Right lung (tissue), 5 donors: ENCODE data around the gene ZFP69. TPM values are rescaled to one million over a fixed set of nuclear protein-coding genes. Genes with fewer than 3 reads are reported as not detected.

Source experiments
- DNase-seq, 2 donors: peaks; one replicate each; pipeline ENCODE4 v3.0.0-alpha.2; 2013
- polyA plus RNA-seq, 5 donors: library from polyadenylated mRNA; unstranded; fragments of 120-200 nt; gene quantifications; one replicate each; pipeline versions ENCODE4 v1.2.1 to v1.2.3, GENCODE V29; 2013; ENCODE audit warnings: inconsistent platforms in 1 of 5, low replicate concordance in 1 of 5; ENCODE audit not compliant: insufficient read length in 5 of 5, insufficient read depth in 1 of 5

The ZFP69 gene
- polyA plus RNA-seq, 5 donors = 7.4 to 11.7 (median 9.1) TPM

- DNase-seq = no peak
Observed at GRCh38 chr1:40507973-40508372, 30.9 kb downstream of the ZFP69 start.

GRCh38 chr1:40508375-40509341, 31.6 kb downstream of the ZFP69 start, which contains the start of gene EXO5:
Gene EXO5, plus strand, starts transcription at chr1:40508767. Its CDS starts 5,778 bp downstream, at chr1:40514545.
- DNase-seq = peak; percentile 60 to 65

DNA sequence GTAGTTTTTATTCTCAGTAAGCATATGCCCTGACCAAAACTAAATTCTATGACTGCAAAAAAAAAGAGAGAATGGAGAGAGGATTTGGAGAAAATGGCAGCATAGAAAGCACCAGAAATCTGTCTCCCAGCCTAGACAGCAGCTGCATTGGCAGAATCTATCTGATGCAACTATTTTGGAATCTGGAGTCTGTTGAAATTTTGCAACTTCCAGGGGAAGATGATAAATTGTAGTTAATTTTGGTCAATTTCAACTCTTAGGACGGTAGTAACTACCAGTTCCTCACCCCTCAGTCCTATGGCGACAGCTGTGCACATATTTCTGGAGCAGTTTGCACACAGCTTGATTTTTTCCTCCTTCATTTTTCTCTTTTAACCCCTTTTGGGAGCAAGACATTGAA, 42.4 kb downstream of the ZFP69 start:
- no peak for DNase-seq

DNA sequence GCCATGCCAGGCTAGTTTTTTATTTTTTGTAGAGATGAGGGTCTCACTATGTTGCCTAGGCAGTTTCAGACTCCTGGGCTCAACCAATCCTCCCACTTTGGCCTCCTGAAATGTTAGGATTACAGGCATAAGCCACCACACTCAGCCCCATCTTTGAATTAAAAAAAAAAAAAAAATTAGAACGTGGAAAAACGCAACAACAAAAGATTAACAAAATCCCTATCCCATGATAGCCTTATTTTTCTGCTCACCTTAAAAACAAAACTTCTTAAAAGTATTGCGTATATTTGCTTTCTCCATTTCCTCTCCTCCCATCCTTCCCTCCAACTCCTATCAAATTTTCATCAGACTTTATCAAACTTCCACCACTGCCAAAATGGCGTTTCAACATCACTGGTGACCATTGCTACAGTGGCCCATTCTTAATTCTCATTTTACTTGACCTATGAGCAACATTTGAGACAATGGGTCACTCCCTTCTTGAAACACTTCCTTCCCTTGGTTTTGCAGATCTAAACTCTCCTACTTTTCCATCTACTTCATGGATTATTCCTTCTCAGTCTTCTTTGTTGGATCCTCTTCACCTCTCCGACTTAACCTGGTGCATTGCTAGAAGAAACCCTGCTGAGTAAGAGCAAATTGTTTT, 53.8 kb downstream of the ZFP69 start:
- no peak for DNase-seq

DNA sequence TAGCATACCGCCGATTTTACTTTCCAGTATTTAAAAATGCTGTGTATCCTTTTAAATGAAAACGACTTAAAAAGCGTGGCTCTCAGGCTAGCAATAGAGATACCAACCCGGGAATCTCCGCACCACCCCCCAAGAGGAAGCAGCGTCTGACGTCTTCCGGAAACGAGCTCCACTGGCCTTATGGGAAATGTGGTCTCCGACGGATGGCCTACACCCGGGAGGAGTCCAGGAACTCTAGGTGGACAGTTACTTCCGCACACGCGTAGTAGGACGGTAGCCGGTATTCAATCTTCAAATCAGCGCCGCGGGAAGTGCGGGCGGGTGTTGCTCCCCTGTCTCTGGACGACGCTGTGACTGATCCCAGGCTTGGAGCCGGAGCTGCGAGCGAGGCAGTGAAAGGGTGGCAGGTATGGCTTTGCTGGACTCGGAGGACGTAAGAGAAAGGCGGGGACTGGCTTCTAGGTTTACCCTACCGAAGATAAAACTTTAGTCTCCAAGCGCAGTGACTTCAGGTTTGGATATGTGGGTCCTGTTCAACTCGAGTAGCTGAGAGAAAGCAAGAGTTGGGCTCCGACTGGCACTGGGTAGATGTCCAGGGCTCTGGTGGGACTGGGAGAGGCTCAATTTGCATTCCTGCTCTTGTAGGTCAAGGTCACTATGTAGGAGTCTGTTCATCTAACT, 54.4 kb downstream of the ZFP69 start, which contains the start of gene ZNF684:
ZNF684 (plus strand) TSS at position 257 of the 681 bp plus-strand sequence. CDS start 1,530 bp downstream, outside the sequence.
- DNase-seq = peak; percentile 88 to 90

- DNase-seq = no peak
Observed at GRCh38 chr1:40532062-40532389, 54.9 kb downstream of the ZFP69 start.

DNA sequence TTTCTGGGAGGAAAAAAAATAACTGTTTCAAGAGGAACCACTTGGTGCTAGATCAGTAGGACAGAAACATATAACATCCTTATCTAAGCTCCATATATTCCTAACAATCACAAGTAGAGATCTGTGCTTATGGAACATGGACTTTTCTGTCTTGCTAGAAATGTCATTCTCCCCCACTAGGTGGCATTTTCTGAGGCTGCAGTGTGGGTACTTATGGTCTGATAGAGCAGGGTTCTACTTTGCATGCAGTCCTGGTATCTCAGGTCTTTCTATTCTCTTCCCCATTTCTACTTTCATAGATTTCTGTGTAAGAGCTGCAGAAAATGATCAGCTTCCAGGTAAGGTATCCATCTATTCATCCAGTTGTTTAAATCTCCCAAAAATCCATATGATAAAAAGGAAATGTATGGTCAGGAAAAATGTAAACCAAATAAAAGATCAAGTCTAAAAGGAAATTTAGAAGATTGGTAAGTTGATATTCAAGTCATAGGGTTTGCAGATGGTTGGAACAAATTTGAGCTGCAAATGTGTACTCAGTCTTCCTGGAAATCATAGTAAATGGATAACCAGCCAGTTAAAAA, 55.8 kb downstream of the ZFP69 start:
- peak in 1 of 2 donors; percentile 17 for DNase-seq

DNA sequence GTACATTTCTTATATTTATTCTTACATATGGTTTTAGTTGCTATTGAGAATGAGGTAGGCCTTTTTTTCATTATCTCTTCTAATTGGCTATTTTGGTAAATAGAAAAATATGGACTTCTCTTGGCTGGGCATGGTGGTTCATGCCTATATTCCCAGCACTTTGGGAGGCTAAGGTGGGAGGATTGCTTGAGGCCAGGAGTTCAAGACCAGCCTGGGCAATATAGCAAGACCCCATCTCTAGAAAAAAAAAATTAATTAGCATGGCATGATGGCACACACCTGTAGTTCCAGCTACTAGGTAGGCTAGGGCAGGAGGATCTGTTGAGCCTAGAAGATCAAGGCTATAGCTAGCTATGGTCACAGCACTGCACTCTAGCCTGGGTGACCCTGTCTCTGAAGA, 57.5 kb downstream of the ZFP69 start:
- DNase-seq = no peak

GRCh38 chr1:40535732-40536131, 58.6 kb downstream of the ZFP69 start:
- DNase-seq = no peak

DNA sequence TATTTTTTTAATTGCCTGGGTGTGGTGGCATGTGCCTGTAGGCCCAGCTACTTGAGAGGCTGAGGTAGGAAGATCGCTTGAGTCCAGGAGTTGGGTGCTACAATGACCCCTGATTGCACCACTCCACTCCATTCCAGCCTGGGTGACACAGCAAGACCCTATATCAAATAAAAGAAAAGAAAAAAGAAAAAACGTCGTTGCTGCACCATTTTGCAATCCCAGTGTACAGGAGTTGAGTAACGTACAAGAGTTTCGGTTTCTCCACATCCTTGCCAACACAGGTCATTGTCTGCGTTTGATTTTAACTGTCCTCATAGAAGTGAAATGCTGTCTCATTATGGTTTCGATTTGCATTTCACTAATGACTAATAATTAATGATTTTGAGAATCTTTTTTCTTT, 62.2 kb downstream of the ZFP69 start:
- no peak for DNase-seq

Other genes with a start within 250 kb of the ZFP69 start
- gene TMCO2, start 229.4 kb upstream of the ZFP69 start, polyA plus RNA-seq = not detected
- 10 to 100 TPM; 39.8 to 56.5 (median 44.4) TPM for gene ZMPSTE24, start 219.1 kb upstream of the ZFP69 start, polyA plus RNA-seq
- 10 to 100 TPM; 17.6 to 34.6 (median 21.9) TPM for gene COL9A2, start 160.0 kb upstream of the ZFP69 start, polyA plus RNA-seq
- 10 to 100 TPM; 22.5 to 26.8 (median 23.7) TPM for gene SMAP2, start 103.6 kb upstream of the ZFP69 start, polyA plus RNA-seq
- gene ZFP69B, start 26.8 kb upstream of the ZFP69 start, polyA plus RNA-seq = 1 to 10 TPM; 5.1 to 7.5 (median 5.8) TPM
- 10 to 100 TPM in 4 of 5 donors, 1 to 10 TPM in 1; 9.4 to 17.5 (median 13.1) TPM for gene EXO5, start 31.5 kb downstream of the ZFP69 start, polyA plus RNA-seq
- 10 to 100 TPM in 1 of 5 donors, 1 to 10 TPM in 4; 6.7 to 10.2 (median 8.4) TPM for gene ZNF684, start 54.3 kb downstream of the ZFP69 start, polyA plus RNA-seq
- gene RIMS3, start 188.4 kb downstream of the ZFP69 start, polyA plus RNA-seq = 1 to 10 TPM in 4 of 5 donors, under 1 TPM in 1; 0.91 to 2.1 (median 1.6) TPM
- gene NFYC, start 214.4 kb downstream of the ZFP69 start, polyA plus RNA-seq = 10 to 100 TPM; 76.9 to 91.2 (median 84.1) TPM